Activated naive CD4-positive, alpha-beta T cell treated with anti-CD3 and anti-CD28 coated beads for 36 hours (primary cell): ENCODE measurements around the gene HNRNPA2B1. TPM values are rescaled to one million over a fixed set of nuclear protein-coding genes. Genes with fewer than 3 reads are reported as not detected.

ENCODE experiments used
- CTCF ChIA-PET: fragments of 350-600 bp; sonication (Branson Sonifier 250); formaldehyde crosslinking; loops from one replicate; lab custom pipeline; 2021; ENCODE audit warnings: antibody characterized with exemption; lab: Charles Lee
- DNase-seq: peaks from one replicate; pipeline ENCODE4 v3.0.0-alpha.2; 2020
- H3K27ac Mint-ChIP-seq: one replicate; pipeline ENCODE4 v1.8.0; 2021; ENCODE audit warnings: mild to moderate bottlenecking, mixed read lengths
- H3K27me3 Mint-ChIP-seq: one replicate; pipeline ENCODE4 v1.8.0; 2021; ENCODE audit warnings: low read depth, mixed read lengths
- H3K36me3 Mint-ChIP-seq: one replicate; pipeline ENCODE4 v1.8.0; 2021; ENCODE audit warnings: low read depth, mixed read lengths
- H3K4me1 Mint-ChIP-seq: one replicate; pipeline ENCODE4 v1.8.0; 2021; ENCODE audit warnings: low read depth, mixed read lengths
- H3K4me3 Mint-ChIP-seq: one replicate; pipeline ENCODE4 v1.8.0; 2021; ENCODE audit warnings: mild to moderate bottlenecking, moderate library complexity, mixed read lengths
- H3K9me3 Mint-ChIP-seq: one replicate; pipeline ENCODE4 v1.8.0; 2021; ENCODE audit warnings: mixed read lengths
- intact Hi-C: fragments of 100-400 bp; cut with micrococcal nuclease; formaldehyde crosslinking; loops from one replicate; pipeline ENCODE4 v1.15.1; 2023
- total RNA-seq, 2 experiments: library from RNA; stranded (reverse); gene quantifications; one replicate each; pipeline ENCODE4 v1.2.3, GENCODE V29; 2021

Gene HNRNPA2B1
- total RNA-seq, 2 experiments from 2014 or later = 925 to 950 TPM

- peaks cover 72% of the 10 kb centered on the region for H3K36me3 Mint-ChIP-seq
- H3K27ac Mint-ChIP-seq = no peak overlapping the region
- peaks cover 54% of the 10 kb centered on the region for H3K4me1 Mint-ChIP-seq
- no peaks in the 10 kb centered on the region for H3K27me3 Mint-ChIP-seq
- CTCF ChIA-PET = interaction anchor here (0.7 to 1.0 kb wide), 2 partner anchors 9 to 13 kb away, joined by 3 read pairs; no protein-coding TSS in a partner anchor
- intact Hi-C loops = no loop called here
- no peak overlapping the region for H3K4me3 Mint-ChIP-seq
- DNase-seq = no peak
- no peaks in the 10 kb centered on the region for H3K9me3 Mint-ChIP-seq
Observed at GRCh38 chr7:26208040-26208439, 7.5 kb upstream of the HNRNPA2B1 start.

GRCh38 chr7:26203016-26203415 is 2.5 kb upstream of the HNRNPA2B1 start:
- no peaks in the 10 kb centered on the region for H3K27me3 Mint-ChIP-seq
- H3K36me3 Mint-ChIP-seq = peaks cover 72% of the 10 kb centered on the region
- peak overlapping the region; percentile 87 for H3K4me3 Mint-ChIP-seq
- DNase-seq = no peak
- peaks cover 42% of the 10 kb centered on the region for H3K4me1 Mint-ChIP-seq
- H3K9me3 Mint-ChIP-seq = no peaks in the 10 kb centered on the region
- CTCF ChIA-PET = interaction anchor here (0.8 to 1.3 kb wide), 4 partner anchors 9 to 161 kb away, joined by 3 to 5 read pairs (median 4); no protein-coding TSS in a partner anchor
- H3K27ac Mint-ChIP-seq = peak overlapping the region; percentile 95
- intact Hi-C loops = loop anchor here (5.0 kb wide), 1 partner anchor 311 kb away; no protein-coding TSS in a partner anchor

- Mint-ChIP-seq H3K4me1 (peaks cover 39% of the 10 kb centered on the region), H3K4me3 (peak overlapping the region; percentile 100), H3K27ac (peak overlapping the region; percentile 95), H3K9me3 (no peaks in the 10 kb centered on the region), H3K27me3 (no peaks in the 10 kb centered on the region), H3K36me3 (peaks cover 73% of the 10 kb centered on the region)
- intact Hi-C loops = loop anchor here (5.0 kb wide), 1 partner anchor 310 kb away; no protein-coding TSS in a partner anchor
- CTCF ChIA-PET = interaction anchor here (0.8 to 1.3 kb wide), 5 partner anchors 8 to 162 kb away, joined by 3 to 5 read pairs (median 3); partner anchors contain the start of gene NFE2L3
- DNase-seq = peak; percentile 59
Observed at GRCh38 chr7:26202019-26202990, 1.8 kb upstream of the HNRNPA2B1 start.

GRCh38 chr7:26201247-26202018 is 887 bp upstream of the HNRNPA2B1 start, which contains the start of gene CBX3:
Gene CBX3, plus strand, starts transcription at chr7:26201745. Its CDS starts 1,254 bp downstream, at chr7:26202999.
- Mint-ChIP-seq H3K9me3 (no peaks in the 10 kb centered on the region), H3K4me1 (peaks cover 38% of the 10 kb centered on the region), H3K27ac (peak within 1 kb of the TSS; percentile 100), H3K36me3 (peaks cover 75% of the 10 kb centered on the region), H3K4me3 (peak within 1 kb of the TSS; percentile 100), H3K27me3 (no peaks in the 10 kb centered on the region)
- peak; percentile 96 for DNase-seq
- CTCF ChIA-PET = interaction anchor here (0.8 to 1.3 kb wide), 3 partner anchors 49 to 164 kb away, joined by 3 read pairs; partner anchors contain the start of gene NFE2L3
- intact Hi-C loops = loop anchor here (1.0 to 5.0 kb wide), 8 partner anchors 45 to 1539 kb away; partner anchors contain the start of genes CYCS, HIBADH and TAX1BP1

- no peaks in the 10 kb centered on the region for H3K27me3 Mint-ChIP-seq
- H3K36me3 Mint-ChIP-seq = peaks cover 77% of the 10 kb centered on the region
- peak overlapping the region; percentile 100 for H3K4me3 Mint-ChIP-seq
- H3K27ac Mint-ChIP-seq = peak overlapping the region; percentile 100
- intact Hi-C loops = loop anchor here (1.0 to 5.0 kb wide), 9 partner anchors 33 to 1541 kb away; partner anchors contain the start of genes CYCS, HIBADH and TAX1BP1
- DNase-seq = peak; percentile 82
- H3K9me3 Mint-ChIP-seq = no peaks in the 10 kb centered on the region
- peaks cover 38% of the 10 kb centered on the region for H3K4me1 Mint-ChIP-seq
- CTCF ChIA-PET = interaction anchor here (0.6 to 1.0 kb wide), 4 partner anchors 9 to 307 kb away, joined by 3 to 5 read pairs (median 4); no protein-coding TSS in a partner anchor
Observed at GRCh38 chr7:26200038-26200443, 505 bp downstream of the HNRNPA2B1 start.

- Mint-ChIP-seq H3K36me3 (peaks cover 77% of the 10 kb centered on the region), H3K9me3 (no peaks in the 10 kb centered on the region), H3K27me3 (no peaks in the 10 kb centered on the region), H3K4me1 (peaks cover 35% of the 10 kb centered on the region), H3K4me3 (peak overlapping the region; percentile 100), H3K27ac (peak overlapping the region; percentile 100)
- peak; percentile 70 for DNase-seq
- intact Hi-C loops = loop anchor here (1.0 to 5.0 kb wide), 9 partner anchors 32 to 1541 kb away; partner anchors contain the start of genes CYCS, HIBADH and TAX1BP1
- CTCF ChIA-PET = interaction anchor here (0.6 to 3.0 kb wide), 4 partner anchors 8 to 307 kb away, joined by 3 to 20 read pairs (median 4); no protein-coding TSS in a partner anchor
Observed at GRCh38 chr7:26199301-26200037, 1.1 kb downstream of the HNRNPA2B1 start.

- peak overlapping the region; percentile 100 for H3K27ac Mint-ChIP-seq
- peak overlapping the region; percentile 100 for H3K4me3 Mint-ChIP-seq
- H3K27me3 Mint-ChIP-seq = no peaks in the 10 kb centered on the region
- intact Hi-C loops = loop anchor here (1.0 kb wide), 1 partner anchor 107 kb away; no protein-coding TSS in a partner anchor
- H3K9me3 Mint-ChIP-seq = no peaks in the 10 kb centered on the region
- CTCF ChIA-PET = interaction anchor here (0.9 to 3.0 kb wide), 8 partner anchors 10 to 171 kb away, joined by 3 to 20 read pairs (median 4); no protein-coding TSS in a partner anchor
- H3K36me3 Mint-ChIP-seq = peaks cover 79% of the 10 kb centered on the region
- H3K4me1 Mint-ChIP-seq = peaks cover 37% of the 10 kb centered on the region
- DNase-seq = no peak
Observed at GRCh38 chr7:26198781-26199169, 1.8 kb downstream of the HNRNPA2B1 start.

- CTCF ChIA-PET = interaction anchor here (0.9 to 4.3 kb wide), 9 partner anchors 9 to 172 kb away, joined by 3 to 27 read pairs (median 4); no protein-coding TSS in a partner anchor
- H3K4me1 Mint-ChIP-seq = peaks cover 40% of the 10 kb centered on the region
- H3K4me3 Mint-ChIP-seq = peak overlapping the region; percentile 100
- no peaks in the 10 kb centered on the region for H3K9me3 Mint-ChIP-seq
- no peaks in the 10 kb centered on the region for H3K27me3 Mint-ChIP-seq
- no peak for DNase-seq
- intact Hi-C loops = loop anchor here (1.0 kb wide), 1 partner anchor 107 kb away; no protein-coding TSS in a partner anchor
- peak overlapping the region; percentile 100 for H3K27ac Mint-ChIP-seq
- H3K36me3 Mint-ChIP-seq = peaks cover 79% of the 10 kb centered on the region
Observed at GRCh38 chr7:26198133-26198780, 2.3 kb downstream of the HNRNPA2B1 start.

- Mint-ChIP-seq H3K4me1 (peaks cover 49% of the 10 kb centered on the region), H3K27me3 (no peaks in the 10 kb centered on the region), H3K9me3 (no peaks in the 10 kb centered on the region), H3K4me3 (peak overlapping the region; percentile 100), H3K27ac (peak overlapping the region; percentile 100), H3K36me3 (peaks cover 81% of the 10 kb centered on the region)
- DNase-seq = no peak
- intact Hi-C loops = loop anchor here (1.0 kb wide), 2 partner anchors 9 to 106 kb away; no protein-coding TSS in a partner anchor
- CTCF ChIA-PET = interaction anchor here (0.7 to 4.3 kb wide), 14 partner anchors 9 to 172 kb away, joined by 3 to 27 read pairs (median 3); no protein-coding TSS in a partner anchor
Observed at GRCh38 chr7:26197153-26198115, 3.1 kb downstream of the HNRNPA2B1 start.
